K562 (cell line): Measurements from ENCODE around the gene PSMB10. TPM values are rescaled to one million over a fixed set of nuclear protein-coding genes. Genes with fewer than 3 reads are reported as not detected.
A peak's percentile ranks its signal among the peaks of the same experiment; 100 is the strongest.

Source experiments
- ATAC-seq: fragments of 200-7000 bp; cut with Tn5 transposase; 3 replicates; pipeline ENCODE4 v1.9.1; 2020; ENCODE audit warnings: moderate library complexity
- BruUV-seq: library from RNA; stranded (reverse); fragments of 400-500 nt; replicated peaks from 2 replicates; lab custom pipeline; 2021; lab: Mats Ljungman, UMichigan
- CTCF ChIA-PET: fragments of 300-600 bp; formaldehyde crosslinking; extraction: SDS; loops from one replicate; lab custom pipeline; 2021; ENCODE audit warnings: low intra/inter-chr PET ratio; lab: Yijun Ruan, JAX
- POLR2A ChIA-PET: fragments of 300-600, 350-650 bp; sonication (Branson Sonifier 250); formaldehyde crosslinking; extraction: SDS; loops from one replicate; lab custom pipeline; 2021; ENCODE audit warnings: antibody characterized with exemption, inconsistent platforms; lab: Yijun Ruan, JAX
- DNase-seq, 4 experiments: peaks; one replicate each; pipeline versions ENCODE4 v3.0.0 to v3.0.0-alpha.2; 2011 to 2018; ENCODE audit warnings: low spot score in 3 of 4, mixed read lengths in 3 of 4; ENCODE audit errors: extremely low read depth in 1 of 4
- FAIRE-seq: peaks from 2 replicates; lab custom pipeline; 2011; peaks lifted over from hg19 to GRCh38; lab: Jason Lieb, UNC
- H2AFZ ChIP-seq: 2 replicates; pipeline ENCODE4 v1.6.0; 2011; ENCODE audit warnings: low read depth, low read length, control low read depth, inconsistent platforms
- H3K27ac ChIP-seq: fragments of 200-600 bp; 3 replicates; pipeline ENCODE4 v1.8.0; 2011; ENCODE audit warnings: low read depth, mild to moderate bottlenecking, control low read depth, inconsistent platforms, low read length, moderate library complexity, mixed read lengths; ENCODE audit errors: extremely low read depth
- H3K27me3 ChIP-seq, 2 experiments: fragments of 300-600 bp in 1 of 2; 2 replicates in 1 of 2; 3 replicates in 1 of 2; pipeline versions ENCODE4 v1.6.0 to v1.8.0; 2011; ENCODE audit warnings: inconsistent platforms in 2 of 2, low read length in 2 of 2, mild to moderate bottlenecking in 1 of 2, mixed read lengths in 1 of 2, moderate library complexity in 1 of 2; ENCODE audit not compliant: control insufficient read depth in 2 of 2, insufficient read depth in 2 of 2
- H3K36me3 ChIP-seq: fragments of 300-600 bp; 3 replicates; pipeline ENCODE4 v1.8.0; 2011; ENCODE audit warnings: mild to moderate bottlenecking, low read length, inconsistent platforms; ENCODE audit not compliant: control insufficient read depth, insufficient read depth
- H3K4me1 ChIP-seq, 2 experiments: fragments of 200-600 bp in 1 of 2; replicated peaks in 1 of 2; 2 replicates in 1 of 2; 3 replicates in 1 of 2; pipeline versions ENCODE4 v1.5.1 to v1.8.0; 2011; ENCODE audit warnings: inconsistent platforms in 2 of 2, low read length in 2 of 2, mild to moderate bottlenecking in 1 of 2, mixed read lengths in 1 of 2, moderate library complexity in 1 of 2; ENCODE audit not compliant: control insufficient read depth in 2 of 2, insufficient read depth in 2 of 2
- H3K4me2 ChIP-seq: 2 replicates; pipeline ENCODE4 v1.6.1; 2011; ENCODE audit warnings: low read length, control low read depth, inconsistent platforms, mixed read lengths; ENCODE audit not compliant: insufficient read depth
- H3K4me3 ChIP-seq: fragments of 200-600 bp; sonication (generic), shearing (Covaris generic); 2 replicates; pipeline ENCODE4 v1.5.1; 2016; ENCODE audit warnings: control low read depth, inconsistent platforms
- H3K79me2 ChIP-seq: fragments of 200-600 bp; 3 replicates; pipeline ENCODE4 v1.8.0; 2011; ENCODE audit warnings: low read length, inconsistent platforms; ENCODE audit not compliant: control insufficient read depth, insufficient read depth
- H3K9ac ChIP-seq, 2 experiments: 2 replicates each; pipeline versions ENCODE4 v1.6.0 to v1.6.1; 2011; ENCODE audit warnings: low read depth in 2 of 2, low read length in 2 of 2, control low read depth in 1 of 2, inconsistent platforms in 1 of 2, mild to moderate bottlenecking in 1 of 2, mixed read lengths in 1 of 2; ENCODE audit not compliant: insufficient read depth in 1 of 2
- H3K9me1 ChIP-seq: one replicate; pipeline ENCODE4 v1.6.0; 2011; ENCODE audit warnings: inconsistent platforms, mild to moderate bottlenecking, low read length, moderate library complexity; ENCODE audit not compliant: control insufficient read depth, insufficient read depth
- H3K9me3 ChIP-seq: replicated peaks from 2 replicates; pipeline ENCODE4 v1.5.1; 2011; ENCODE audit warnings: low read depth, low read length, inconsistent platforms; ENCODE audit not compliant: control insufficient read depth, insufficient read depth
- H4K20me1 ChIP-seq: replicated peaks from 2 replicates; pipeline ENCODE4 v1.6.1; 2011; ENCODE audit warnings: low read length, inconsistent platforms, mixed read lengths; ENCODE audit not compliant: control insufficient read depth, insufficient read depth
- ATF7 ChIP-seq: fragments of 450-650 bp; IDR thresholded peaks from 2 replicates; pipeline ENCODE4 v1.7.1; 2014; ENCODE audit warnings: mild to moderate bottlenecking, moderate library complexity
- HMG20A ChIP-seq: fragments of 450-650 bp; formaldehyde crosslinking; conservative IDR thresholded peaks from 2 replicates; pipeline ENCODE4 v1.4.0; 2020; ENCODE audit warnings: mild to moderate bottlenecking, mixed read lengths
- NR1H2 ChIP-seq: sonication (generic); formaldehyde crosslinking; IDR thresholded peaks from 2 replicates; pipeline ENCODE4 v1.4.0; 2020; ENCODE audit warnings: mild to moderate bottlenecking, missing genetic modification reagents
- POLR2AphosphoS2 ChIP-seq: IDR thresholded peaks from 2 replicates; pipeline ENCODE4 v1.6.1; 2012; ENCODE audit warnings: low read length, improper control_type of control experiment
- POLR2AphosphoS5 ChIP-seq: IDR thresholded peaks from 2 replicates; pipeline ENCODE4 v1.6.1; 2011; ENCODE audit warnings: mild to moderate bottlenecking, low read depth, low read length, moderate library complexity; ENCODE audit not compliant: control insufficient read depth, insufficient read depth
- POLR2B ChIP-seq: fragments of 450-650 bp; IDR thresholded peaks from 2 replicates; pipeline ENCODE4 v1.6.1; 2018; ENCODE audit warnings: low read depth; ENCODE audit not compliant: partially characterized antibody
- POLR2G ChIP-seq: fragments of 200-400 bp; formaldehyde crosslinking; IDR thresholded peaks from 2 replicates; pipeline ENCODE4 v1.6.1; 2017; ENCODE audit warnings: low read depth, mild to moderate bottlenecking, antibody characterized with exemption, low read length, moderate library complexity
- RAD21 ChIP-seq, 2 experiments: fragments of 250-450 bp in 1 of 2; fragments of 450-650 bp in 1 of 2; sonication (Bioruptor Pico) in 1 of 2; formaldehyde crosslinking in 1 of 2; IDR thresholded peaks in 1 of 2; conservative IDR thresholded peaks in 1 of 2; 2 replicates each; pipeline versions ENCODE4 v1.4.0 to v1.8.0; 2020 to 2022; ENCODE audit warnings: mild to moderate bottlenecking in 2 of 2, moderate library complexity in 1 of 2
- SUPT5H ChIP-seq: fragments of 450-650 bp; IDR thresholded peaks from 2 replicates; pipeline ENCODE4 v1.6.1; 2016
- ZNF253 ChIP-seq: fragments of 250-450 bp; sonication (Bioruptor Pico); conservative IDR thresholded peaks from 2 replicates; pipeline ENCODE4 v1.6.1; 2021; ENCODE audit warnings: mild to moderate bottlenecking
- ZNF3 ChIP-seq: fragments of 250-450 bp; sonication (Bioruptor Pico); IDR thresholded peaks from 2 replicates; pipeline ENCODE4 v1.5.0; 2021; ENCODE audit warnings: mild to moderate bottlenecking, moderate library complexity
- ZNF76 ChIP-seq: fragments of 250-450 bp; sonication (Bioruptor Pico); IDR thresholded peaks from 2 replicates; pipeline ENCODE4 v1.4.0; 2020; ENCODE audit warnings: mild to moderate bottlenecking, moderate library complexity, borderline replicate concordance
- WGBS: fragments of 100-300 bp; shearing (Covaris generic); methylation state at CpG from one replicate; pipeline ENCODE4 v1.1.6; 2016; ENCODE audit warnings: low coverage, mixed read lengths; ENCODE audit not compliant: insufficient coverage; ENCODE audit errors: missing lambda C conversion rate; 5-methylcytosine and 5-hydroxymethylcytosine counted together
- in situ Hi-C: fragments of 300-500 bp; cut with MboI; formaldehyde crosslinking; loops from 4 replicates; pipeline ENCODE4 v1.15.0; 2018; ENCODE audit warnings: inconsistent platforms, mixed read lengths
- intact Hi-C: fragments of 100-400 bp; cut with micrococcal nuclease; formaldehyde crosslinking; loops from 2 replicates; pipeline ENCODE4 v1.14.2; 2022
- polyA plus RNA-seq, 8 experiments: library from polyadenylated mRNA; depleted of rRNA in 4 of 8; stranded (reverse) in 5 of 8; unstranded in 3 of 8; fragments of >200 nt; fragmentation: Nextera tagmentation in 2 of 8; fragmentation: Illumina TruSeq in 1 of 8; extraction: Ambion mirVana in 2 of 8; extraction: Trizol in 1 of 8; gene quantifications; 2 replicates each; pipeline versions ENCODE4 v1.2.1 to v1.2.3, GENCODE V29; 2011 to 2014; ENCODE audit warnings: inconsistent platforms in 1 of 8, missing spikeins in 1 of 8
- total RNA-seq, 7 experiments: library from RNA; depleted of rRNA in 6 of 7; stranded (reverse); fragments of >200 nt in 6 of 7; fragmentation: Illumina TruSeq in 2 of 7; extraction: Trizol in 2 of 7; gene quantifications; 2 replicates each; pipeline versions ENCODE4 v1.2.1 to v1.2.3, GENCODE V29; 2011 to 2021; ENCODE audit warnings: low replicate concordance in 1 of 7
- TF ChIP-seq, protein P1 (sequence below), 3 experiments: fragments of 200-800 bp in 1 of 3; fragments of 250-450 bp in 1 of 3; fragments of 450-650 bp in 1 of 3; sonication (Bioruptor Pico) in 1 of 3; sonication (Bioruptor generic) in 1 of 3; formaldehyde crosslinking in 1 of 3; IDR thresholded peaks; 2 replicates each; pipeline versions ENCODE4 v1.6.1 to v1.8.0; 2016 to 2022; ENCODE audit warnings: mild to moderate bottlenecking in 2 of 3, missing genetic modification characterization in 2 of 3, missing compliant biosample characterization in 1 of 3, moderate library complexity in 1 of 3
- TF ChIP-seq, protein P2 (sequence below), 2 experiments: fragments of 450-650 bp in 1 of 2; sonication (generic) in 1 of 2; formaldehyde crosslinking; conservative IDR thresholded peaks; 2 replicates each; pipeline versions ENCODE4 v1.4.0 to v1.8.1; 2020 to 2022; ENCODE audit warnings: mild to moderate bottlenecking in 1 of 2, missing genetic modification reagents in 1 of 2

The PSMB10 gene
- total and polyA plus RNA-seq, 9 of the 15 experiments (the other 6 are each of a cell fraction or from before 2014, with no cell fraction given) = 11.7 to 105 (median 51.0) TPM

DNA sequence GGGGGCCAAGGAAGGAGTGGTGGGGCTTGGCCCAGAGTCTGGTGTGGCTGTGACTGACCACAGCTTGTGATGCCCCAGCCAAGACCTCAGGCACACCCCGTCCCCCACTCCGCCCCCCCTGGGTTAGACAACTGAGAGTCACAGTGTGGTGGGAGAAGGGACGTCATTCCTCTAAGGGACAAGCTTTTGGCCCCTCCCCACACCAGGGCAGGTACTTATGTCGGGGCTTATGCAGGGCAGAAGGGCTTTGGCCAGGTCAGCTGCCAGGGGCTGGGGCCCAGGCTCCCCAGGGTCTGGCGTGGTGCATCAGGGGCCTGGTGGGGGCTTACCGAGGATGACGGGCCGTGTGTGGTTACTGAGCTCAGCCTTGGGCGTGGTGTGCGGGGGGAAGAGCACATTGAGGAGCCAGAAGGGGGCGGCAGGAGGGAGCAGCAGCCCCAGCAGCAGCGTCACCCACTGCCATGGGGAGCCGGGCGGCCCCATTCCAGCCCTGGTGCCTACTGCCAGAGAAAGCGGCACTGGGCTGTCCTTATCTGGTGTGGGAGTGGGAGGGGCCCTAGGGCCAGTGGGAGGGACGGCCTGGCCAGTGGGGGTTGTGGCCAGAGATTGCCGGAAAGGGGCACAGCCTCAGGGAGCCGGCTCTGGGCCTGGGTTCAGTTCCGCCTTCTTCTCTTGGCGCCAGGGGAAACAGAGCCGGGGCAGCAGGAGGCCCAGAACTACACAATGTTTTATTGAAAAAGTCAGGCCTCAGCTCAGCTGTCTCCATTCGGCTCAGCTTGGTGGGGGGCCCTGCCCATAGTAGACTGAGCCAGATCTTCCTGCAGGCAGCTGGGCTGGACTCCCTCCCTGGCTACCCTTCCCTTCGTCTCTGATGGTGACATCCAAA lies 7.2 kb upstream of the PSMB10 start, which contains the start of gene LCAT:
TSS of gene LCAT (minus strand) at position 502 of the 886 bp plus-strand sequence. CDS start at position 483, 19 bp downstream.
- no peaks in the 10 kb centered on the region for H3K27me3 ChIP-seq
- no peak for FAIRE-seq
- ChIA-PET CTCF (interaction anchor here (0.7 kb wide), 1 partner anchor 10 kb away, joined by 5 read pairs; no protein-coding TSS in a partner anchor), POLR2A (interaction anchor here (0.6 to 2.4 kb wide), 6 partner anchors 9 to 23 kb away, joined by 3 to 9 read pairs (median 6); no protein-coding TSS in a partner anchor)
- H3K36me3 ChIP-seq = peaks cover 79% of the 10 kb centered on the region; the same call in 2 of the 3 replicates
- H3K4me3 ChIP-seq = no peak within 1 kb of the TSS
- intact Hi-C loops = no loop called here
- no peak within 1 kb of the TSS for H3K27ac ChIP-seq
- in situ Hi-C loops = no loop called here
- H3K9me1 ChIP-seq = no peaks in the 10 kb centered on the region
- no peak within 1 kb of the TSS for H2AFZ ChIP-seq
- no peaks in the 10 kb centered on the region for H3K79me2 ChIP-seq
- peak; percentile 72 for ATAC-seq
- DNase-seq = peak; percentile 48 to 66 (median 59)
- H3K4me2 ChIP-seq = no peak within 1 kb of the TSS
- peaks cover 16% of the 10 kb centered on the region; the same call in 1 of the 2 replicates for H4K20me1 ChIP-seq
- WGBS = 57% methylated on average over 21 of the region's 23 CpGs
- BruUV-seq = no TSS peak
- peak within 1 kb of the TSS in 1 of 2 experiments; percentile 79; a peak in 2 of 4 replicates for H3K9ac ChIP-seq
- peaks cover 10 to 76% of the 10 kb centered on the region in 2 experiments; a peak in 4 of 5 replicates for H3K4me1 ChIP-seq
- H3K9me3 ChIP-seq = no peaks in the 10 kb centered on the region; the same call in 1 of the 2 replicates
- TF ChIP-seq RAD21 (CRISPR knock-in tag; conservative IDR thresholded peaks at IDR 0.05 in 1 of 2, IDR thresholded peaks at IDR 0.05 in 1 of 2) (peak in 1 of 2 experiments; percentile 15; a peak in 1 of 4 replicates), ZNF3 (CRISPR knock-in tag) (no peak), ZNF253 (CRISPR knock-in tag) (no peak), ATF7 (no peak), POLR2AphosphoS2 (peak; percentile 75), POLR2B (peak; percentile 44), POLR2G (peak; percentile 66), HMG20A (CRISPR knock-in tag) (no peak), SUPT5H (peak; percentile 45; the same call in 1 of the 2 replicates), NR1H2 (CRISPR knock-in tag) (no peak), ZNF76 (CRISPR knock-in tag) (no peak), POLR2AphosphoS5 (peak; percentile 10; the same call in 1 of the 2 replicates)
- TF ChIP-seq, protein P1, sequence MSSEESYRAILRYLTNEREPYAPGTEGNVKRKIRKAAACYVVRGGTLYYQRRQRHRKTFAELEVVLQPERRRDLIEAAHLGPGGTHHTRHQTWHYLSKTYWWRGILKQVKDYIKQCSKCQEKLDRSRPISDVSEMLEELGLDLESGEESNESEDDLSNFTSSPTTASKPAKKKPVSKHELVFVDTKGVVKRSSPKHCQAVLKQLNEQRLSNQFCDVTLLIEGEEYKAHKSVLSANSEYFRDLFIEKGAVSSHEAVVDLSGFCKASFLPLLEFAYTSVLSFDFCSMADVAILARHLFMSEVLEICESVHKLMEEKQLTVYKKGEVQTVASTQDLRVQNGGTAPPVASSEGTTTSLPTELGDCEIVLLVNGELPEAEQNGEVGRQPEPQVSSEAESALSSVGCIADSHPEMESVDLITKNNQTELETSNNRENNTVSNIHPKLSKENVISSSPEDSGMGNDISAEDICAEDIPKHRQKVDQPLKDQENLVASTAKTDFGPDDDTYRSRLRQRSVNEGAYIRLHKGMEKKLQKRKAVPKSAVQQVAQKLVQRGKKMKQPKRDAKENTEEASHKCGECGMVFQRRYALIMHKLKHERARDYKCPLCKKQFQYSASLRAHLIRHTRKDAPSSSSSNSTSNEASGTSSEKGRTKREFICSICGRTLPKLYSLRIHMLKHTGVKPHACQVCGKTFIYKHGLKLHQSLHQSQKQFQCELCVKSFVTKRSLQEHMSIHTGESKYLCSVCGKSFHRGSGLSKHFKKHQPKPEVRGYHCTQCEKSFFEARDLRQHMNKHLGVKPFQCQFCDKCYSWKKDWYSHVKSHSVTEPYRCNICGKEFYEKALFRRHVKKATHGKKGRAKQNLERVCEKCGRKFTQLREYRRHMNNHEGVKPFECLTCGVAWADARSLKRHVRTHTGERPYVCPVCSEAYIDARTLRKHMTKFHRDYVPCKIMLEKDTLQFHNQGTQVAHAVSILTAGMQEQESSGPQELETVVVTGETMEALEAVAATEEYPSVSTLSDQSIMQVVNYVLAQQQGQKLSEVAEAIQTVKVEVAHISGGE (CRISPR knock-in tag; IDR thresholded peaks at IDR 0.05) = peak in 1 of 3 experiments; percentile 37; a peak in 1 of 6 replicates
- TF ChIP-seq, protein P2, sequence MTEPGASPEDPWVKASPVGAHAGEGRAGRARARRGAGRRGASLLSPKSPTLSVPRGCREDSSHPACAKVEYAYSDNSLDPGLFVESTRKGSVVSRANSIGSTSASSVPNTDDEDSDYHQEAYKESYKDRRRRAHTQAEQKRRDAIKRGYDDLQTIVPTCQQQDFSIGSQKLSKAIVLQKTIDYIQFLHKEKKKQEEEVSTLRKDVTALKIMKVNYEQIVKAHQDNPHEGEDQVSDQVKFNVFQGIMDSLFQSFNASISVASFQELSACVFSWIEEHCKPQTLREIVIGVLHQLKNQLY (CRISPR knock-in tag; conservative IDR thresholded peaks at IDR 0.05) = no peak
